ENCODE data around the gene COL16A1.
A peak's percentile ranks its signal among the peaks of the same experiment; 100 is the strongest.

The COL16A1 gene

GRCh38 chr1:31703431-31704270 lies at the start of gene COL16A1:
TSS of gene COL16A1 (minus strand) at chr1:31704017. CDS start at chr1:31702193, 1,824 bp downstream.
- peak; percentile 24 to 56 for DNase-seq

GRCh38 chr1:31752952-31753475 lies 49.2 kb upstream of the COL16A1 start:
- peak in 1 of 2 donors; percentile 42 for DNase-seq

DNA sequence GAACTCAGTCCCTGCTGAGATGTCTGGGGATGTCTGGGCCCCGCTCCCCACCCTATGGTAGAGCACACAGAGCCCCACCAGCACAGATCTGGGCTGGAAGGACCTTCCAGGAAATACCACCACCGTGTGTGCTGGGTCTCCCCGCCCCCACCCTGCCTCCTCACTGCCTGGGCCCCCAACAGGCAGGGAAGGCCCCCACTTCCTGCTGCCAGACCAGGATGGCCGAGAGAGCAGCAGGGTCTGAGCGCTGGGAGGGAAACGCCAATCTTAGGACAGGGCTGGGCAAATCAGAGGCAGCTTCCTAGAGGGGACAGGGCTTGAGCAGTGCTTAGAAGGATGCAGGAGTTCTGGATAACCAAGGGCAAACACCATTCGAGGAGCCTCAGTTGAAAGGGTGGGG lies 48.4 kb upstream of the COL16A1 start:
- DNase-seq: no peak

GRCh38 chr1:31751822-31752241 lies 48.0 kb upstream of the COL16A1 start:
- DNase-seq: no peak

GRCh38 chr1:31750858-31751510 lies 47.2 kb upstream of the COL16A1 start:
- DNase-seq: no peak

DNA sequence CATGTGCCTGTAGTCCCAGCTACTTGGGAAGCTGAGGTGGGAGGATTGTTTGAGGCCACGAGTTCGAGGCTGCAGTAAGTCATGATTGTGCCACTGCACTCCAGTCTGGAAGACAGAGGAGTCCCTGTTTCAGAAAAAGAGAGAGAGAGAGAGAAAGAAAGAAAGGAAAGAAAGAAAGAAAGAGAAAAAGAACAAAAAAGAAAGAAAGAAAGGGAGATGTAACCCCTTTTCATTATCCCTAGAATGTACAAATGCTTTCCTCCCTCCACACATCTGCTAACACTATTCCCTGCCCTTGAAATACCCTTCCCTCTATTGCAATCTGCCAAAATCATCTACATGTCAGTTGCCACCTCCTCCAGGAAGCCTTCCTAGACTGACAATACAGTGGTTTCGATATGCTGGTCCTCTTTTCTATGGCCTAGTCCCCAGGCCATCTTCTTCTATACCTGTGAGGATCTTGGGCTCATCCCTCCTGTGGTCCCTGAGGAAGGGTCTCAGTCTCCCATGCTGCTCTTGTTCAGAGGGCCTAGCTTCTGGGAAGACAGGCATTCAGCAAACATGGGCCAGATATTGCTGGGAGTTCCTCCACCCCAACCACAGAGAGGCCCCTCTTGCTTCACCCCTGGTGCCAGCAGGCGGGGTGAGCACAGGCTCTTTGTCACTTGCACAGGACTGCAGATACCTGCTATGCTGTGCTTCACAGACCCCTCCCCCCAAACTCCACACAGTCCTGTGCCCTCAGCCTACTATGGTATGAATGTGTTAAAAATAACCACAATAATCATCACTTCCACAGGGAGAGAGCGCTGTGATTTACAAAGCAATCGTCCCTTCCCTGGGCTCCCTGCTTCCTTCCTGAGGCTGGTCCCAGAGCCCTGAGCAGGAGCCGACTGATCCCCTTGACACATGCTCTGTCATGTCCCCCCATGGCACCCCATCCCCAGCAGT lies 46.2 kb upstream of the COL16A1 start:
- DNase-seq: no peak

DNA sequence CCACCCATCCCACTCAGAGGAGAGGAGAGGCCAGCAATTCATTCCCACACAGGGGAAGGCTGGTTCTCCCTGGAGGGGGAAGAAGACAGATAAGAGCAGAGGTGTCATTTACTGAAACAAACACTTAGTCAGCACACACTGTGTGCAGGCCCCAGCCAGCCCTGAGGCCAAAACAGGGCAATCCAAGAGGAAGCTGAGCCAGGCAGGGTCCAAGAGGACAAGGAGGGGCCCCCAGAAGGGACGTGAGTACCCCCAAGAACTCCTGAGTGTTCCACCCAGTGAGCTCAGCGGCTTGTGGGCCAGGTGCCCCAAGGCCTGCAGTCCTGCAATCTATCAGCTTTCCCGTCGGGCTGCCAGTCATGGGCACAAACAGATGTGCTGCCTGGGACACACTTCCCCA lies 44.5 kb upstream of the COL16A1 start:
- DNase-seq: no peak

DNA sequence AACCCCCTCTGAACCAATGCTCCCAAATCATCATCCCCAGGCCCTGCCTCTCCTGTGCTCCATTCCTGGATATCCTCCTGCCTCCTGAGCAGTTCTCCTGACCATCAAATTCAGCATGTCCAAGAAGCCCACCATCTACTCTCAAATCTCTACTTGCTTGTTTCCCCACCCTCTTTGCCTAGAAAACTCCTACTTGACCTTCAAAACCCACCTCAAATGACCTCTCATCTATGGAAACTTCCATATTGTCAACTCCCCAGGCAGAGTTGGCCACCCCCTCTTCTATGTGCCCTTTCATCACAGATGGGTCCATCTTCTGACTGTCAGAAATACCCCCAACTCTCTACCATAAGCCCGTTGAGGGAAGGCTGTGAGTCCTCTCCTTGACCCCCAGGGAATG lies 43.5 kb upstream of the COL16A1 start:
- no peak for DNase-seq

GRCh38 chr1:31746687-31747086 lies 42.9 kb upstream of the COL16A1 start:
- DNase-seq: no peak

DNA sequence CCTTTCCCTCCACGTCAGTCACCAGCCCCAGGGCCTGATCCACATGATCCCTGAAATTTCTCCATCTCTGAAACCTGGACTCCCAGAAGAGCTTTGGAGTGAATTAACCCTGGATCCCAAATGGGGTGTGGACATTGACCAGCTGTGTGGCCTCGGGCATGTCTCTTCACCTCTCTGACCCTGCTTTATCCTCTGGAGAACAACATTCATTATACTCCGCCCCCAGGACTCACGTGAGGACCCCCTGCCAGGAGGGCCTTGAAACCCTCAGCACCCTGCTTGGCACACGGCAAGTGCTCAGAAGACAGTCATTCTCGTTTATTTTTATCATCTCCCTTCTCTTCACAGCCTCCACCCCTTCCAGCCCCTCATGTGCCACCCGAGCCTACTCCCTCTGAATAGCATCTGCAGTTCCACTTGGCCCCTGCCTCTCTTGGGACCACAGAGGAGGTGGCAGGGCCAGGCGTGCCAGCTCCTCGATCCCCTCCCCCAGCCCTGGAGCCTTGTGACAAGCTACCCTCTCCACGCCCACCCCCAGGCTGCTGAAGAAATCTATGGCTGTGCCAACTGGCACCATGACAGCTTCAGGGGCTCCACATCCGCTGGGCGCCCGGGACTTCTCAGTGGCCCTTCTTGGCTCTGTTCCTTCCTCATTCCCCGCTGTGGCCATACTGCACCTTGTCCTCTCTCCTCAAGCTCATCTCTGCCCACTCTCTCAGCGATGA lies 42.3 kb upstream of the COL16A1 start:
- DNase-seq: no peak

DNA sequence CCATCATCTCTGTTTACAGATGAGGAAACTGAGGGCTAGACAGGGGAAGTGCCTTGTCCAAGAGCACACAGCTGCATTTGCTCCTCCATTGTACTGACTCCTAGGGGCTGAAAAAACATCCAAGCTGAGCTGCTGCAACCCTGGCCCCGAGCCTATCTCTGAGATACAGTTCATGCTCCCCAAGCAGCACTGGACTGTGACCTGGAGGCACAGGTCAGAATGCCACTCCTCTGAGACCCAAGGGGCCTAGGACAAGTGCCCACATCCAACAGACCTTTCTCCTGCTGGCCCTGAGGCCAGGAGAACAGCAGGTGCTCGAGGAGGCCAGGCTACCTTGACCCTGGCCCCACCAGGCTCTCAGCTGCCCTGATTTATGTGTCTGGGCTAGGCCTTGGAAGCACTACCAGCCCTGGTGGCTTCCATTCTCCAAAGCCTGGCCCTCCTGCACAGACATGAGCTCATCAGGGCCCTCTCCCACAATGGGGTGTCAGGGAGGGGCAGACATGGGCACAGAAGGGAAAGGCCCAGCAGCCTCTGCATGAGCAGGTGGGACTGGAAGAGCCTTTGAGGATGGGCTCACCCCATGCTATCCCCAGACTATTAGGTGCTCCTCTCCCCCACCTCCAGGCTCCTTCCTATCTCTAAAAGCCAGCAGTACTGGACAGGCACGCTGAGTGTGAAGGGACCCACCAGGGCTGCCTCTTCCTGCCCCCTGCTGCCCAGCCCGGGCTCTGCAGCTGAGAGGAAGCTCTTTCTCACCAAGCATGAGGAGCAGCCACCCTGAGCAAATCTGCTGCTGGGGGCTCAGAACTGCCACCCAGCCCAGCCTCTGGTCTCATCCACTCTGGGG lies 41.5 kb upstream of the COL16A1 start:
- DNase-seq: peak; percentile 41 to 52

- DNase-seq: no peak
Measured at GRCh38 chr1:31744165-31744888, 40.5 kb upstream of the COL16A1 start.

DNA sequence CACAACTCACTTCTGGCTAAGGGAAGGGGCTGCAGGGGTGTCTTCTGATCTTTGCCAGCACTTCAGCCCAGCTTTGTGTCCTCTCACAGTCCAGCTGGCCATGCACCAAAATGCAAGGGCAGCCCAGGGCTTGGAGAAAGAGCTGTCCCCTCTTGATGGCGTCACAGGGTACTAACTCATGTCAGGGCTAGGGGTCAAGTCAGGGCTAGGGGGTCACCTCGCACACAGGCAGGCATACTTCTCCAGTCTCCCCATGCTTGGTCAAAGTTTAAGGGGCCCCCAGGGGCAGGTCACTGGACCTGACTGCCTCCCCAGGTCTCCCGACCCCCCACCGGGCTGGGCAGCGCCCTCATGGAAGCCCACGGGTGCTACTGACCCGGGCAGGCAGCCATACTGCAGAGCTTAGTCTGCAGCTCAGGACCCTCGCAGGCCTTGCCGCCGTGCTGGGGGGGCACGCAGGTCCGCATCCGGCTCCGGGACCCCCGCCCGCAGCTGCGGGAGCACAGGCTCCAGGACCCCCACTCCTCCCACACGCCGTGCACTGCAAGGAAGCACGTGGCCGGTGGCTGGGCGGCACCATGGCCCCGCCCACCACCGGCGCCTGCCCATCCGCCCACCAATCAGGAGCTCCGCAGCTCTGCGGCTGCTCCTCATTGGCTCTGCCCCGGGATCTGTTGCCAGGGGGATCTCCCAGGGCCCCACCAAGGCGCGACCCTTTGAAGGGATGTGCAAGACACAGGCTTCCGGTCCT lies 38.8 kb upstream of the COL16A1 start:
- no peak for DNase-seq

DNA sequence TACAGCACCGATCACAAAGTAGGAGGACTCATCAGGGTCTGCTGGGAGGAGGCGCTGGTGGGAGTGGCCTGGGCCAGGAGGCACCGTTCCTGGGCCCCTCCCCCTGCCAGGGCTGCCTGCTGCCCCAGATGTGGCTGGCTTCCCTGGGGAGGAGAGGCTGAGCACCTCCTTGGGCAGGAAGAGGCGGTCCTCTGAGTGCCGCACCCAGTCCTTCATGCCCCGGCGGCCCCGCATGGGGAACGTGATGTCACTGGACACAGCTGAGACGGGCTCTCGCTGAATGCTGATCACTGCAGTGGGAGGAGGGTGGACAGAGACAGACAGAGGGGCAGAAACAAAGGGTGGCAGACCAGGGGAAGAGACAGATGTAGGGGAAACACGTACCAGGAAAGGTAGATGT lies 35.5 kb upstream of the COL16A1 start:
- no peak for DNase-seq

- DNase-seq: no peak
Measured at GRCh38 chr1:31736675-31737074, 32.9 kb upstream of the COL16A1 start.

DNA sequence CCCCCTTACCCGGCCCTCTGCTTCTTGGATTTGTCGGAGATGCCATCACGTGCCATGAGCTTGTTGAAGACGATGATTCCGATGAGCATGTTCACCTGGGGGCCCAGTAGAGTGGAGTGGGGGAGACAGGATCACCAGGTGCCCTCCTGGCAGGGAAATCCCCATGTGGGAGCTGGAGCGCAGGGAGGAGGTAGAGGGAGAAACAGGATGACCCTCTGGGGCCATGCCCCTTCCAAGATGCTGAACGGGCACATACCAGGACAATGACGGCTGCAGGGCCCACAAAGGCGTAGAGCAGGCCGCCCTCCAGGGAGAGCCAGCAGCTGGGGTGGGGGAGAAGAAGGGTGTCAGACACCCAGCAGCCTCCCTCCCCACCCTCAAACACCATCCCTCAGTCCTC lies 31.8 kb upstream of the COL16A1 start:
- DNase-seq: no peak

DNA sequence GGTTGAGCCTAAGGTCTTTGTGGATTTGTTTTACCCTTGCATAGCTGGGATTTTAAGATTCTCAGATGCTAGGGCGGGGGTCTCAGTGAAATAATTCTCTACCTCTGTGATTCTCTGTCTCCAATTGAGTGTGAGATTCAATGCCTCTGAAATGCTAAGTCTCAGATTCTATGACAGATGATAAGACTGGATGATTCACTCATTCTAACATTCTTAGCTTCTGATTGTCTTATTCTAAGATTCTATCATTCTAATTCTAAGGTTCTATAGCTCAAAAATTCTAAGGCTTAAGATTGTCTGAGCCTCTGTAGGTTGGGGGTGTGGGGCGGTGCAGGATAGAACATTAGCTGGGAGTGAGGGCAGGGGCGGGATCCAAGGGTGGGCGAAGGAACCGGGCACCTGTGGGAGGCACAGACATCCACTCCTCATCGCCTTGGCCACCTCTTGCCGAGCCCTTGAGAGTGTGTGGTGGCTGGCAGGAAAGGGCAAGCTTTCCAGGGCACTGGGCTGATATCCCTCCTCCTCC lies 30.8 kb upstream of the COL16A1 start:
- DNase-seq: no peak

DNA sequence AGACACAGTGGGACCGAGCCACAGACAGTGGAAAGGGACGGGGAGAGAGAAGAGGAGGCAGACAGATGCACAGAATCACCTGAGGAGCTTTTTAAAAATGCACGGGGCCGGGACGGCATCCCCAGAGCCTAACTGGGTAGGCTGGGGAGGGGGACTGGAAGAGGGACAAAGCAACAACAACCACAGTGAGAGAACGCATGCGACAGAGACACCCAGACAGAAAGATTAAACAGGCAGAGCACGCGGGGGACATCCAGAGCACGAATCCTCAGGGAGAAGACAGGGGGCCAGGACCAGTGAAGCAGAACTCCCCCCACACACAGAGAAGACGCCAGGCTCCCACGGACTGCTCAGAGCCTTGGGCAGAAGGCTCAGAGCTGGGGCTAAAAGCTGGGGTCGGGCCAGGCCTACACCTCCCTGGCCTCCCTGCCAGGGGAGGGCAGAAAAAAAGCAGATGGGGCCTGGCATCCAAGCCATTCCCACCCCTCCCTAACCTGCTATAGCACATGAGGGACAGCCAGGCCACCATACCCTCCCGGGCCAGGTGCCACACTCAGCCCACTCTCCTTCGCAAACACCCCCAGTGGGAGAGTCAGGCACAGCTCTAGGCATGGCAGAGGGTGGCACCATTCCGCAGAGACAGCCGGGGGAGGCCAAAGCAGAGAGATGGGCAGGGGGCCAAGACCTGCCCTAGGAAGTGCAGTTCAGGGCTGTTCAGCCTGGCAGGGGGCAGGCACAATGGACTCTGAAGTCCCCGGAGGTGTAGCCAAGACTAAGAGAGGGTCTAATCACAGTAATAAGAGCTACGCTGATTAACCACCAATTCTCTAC lies 29.8 kb upstream of the COL16A1 start:
- no peak for DNase-seq

All from hippocampal formation (tissue), 2 donors.